Inflammatory macrophage treated with lipopolysaccharide for 4 hours (primary cell): ENCODE measurements around the gene CDH20.

Experiments
- DNase-seq: peaks from one replicate; pipeline ENCODE4 v3.0.0-alpha.2; 2020

The CDH20 gene

DNA sequence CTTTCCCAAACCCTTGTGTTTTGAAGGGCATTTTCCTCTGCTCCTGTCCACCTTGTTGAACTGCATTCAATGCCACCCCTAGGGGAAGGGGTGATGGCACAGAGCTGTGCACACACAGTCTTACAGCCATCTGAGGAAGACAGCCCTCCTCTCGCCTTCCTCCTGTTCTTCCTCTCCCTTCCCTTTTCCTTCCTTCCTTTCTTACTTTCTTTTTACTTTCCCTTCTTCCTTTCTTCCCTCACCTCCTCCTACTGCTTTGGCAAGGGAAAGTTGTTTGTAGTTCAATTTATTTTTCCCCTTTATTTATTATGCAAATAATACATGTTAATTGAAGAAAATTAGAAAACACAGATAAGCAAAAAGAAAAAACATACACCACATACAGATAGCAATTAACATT is 99.4 kb downstream of the CDH20 start:
- DNase-seq = no peak

DNA sequence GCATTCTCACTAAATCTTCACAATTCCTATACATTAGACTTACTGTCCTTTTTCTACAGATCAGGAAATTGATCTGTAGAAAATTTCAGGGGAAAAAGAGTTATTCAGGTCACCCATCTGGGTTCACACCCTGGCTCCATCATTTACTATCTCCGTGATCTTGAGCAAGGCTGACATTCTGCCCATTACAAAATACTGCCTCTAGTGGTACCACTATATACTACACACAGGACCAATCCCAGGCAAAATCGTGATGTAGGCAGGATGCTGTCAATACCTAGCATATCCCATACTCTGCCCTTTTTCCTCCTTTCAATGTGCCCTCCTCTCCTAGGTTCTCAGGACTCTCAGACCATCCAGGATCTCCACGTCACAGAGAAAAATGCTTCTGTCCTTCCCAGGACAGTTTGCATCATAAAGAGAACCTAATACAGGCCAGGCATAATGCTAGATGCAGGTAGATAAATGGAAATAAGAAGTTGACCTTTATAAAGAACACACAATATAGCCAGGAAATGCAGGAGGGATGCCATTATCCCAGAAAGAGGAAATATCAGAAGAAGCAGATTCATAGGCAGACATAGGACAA is 101.9 kb downstream of the CDH20 start:
- no peak for DNase-seq

DNA sequence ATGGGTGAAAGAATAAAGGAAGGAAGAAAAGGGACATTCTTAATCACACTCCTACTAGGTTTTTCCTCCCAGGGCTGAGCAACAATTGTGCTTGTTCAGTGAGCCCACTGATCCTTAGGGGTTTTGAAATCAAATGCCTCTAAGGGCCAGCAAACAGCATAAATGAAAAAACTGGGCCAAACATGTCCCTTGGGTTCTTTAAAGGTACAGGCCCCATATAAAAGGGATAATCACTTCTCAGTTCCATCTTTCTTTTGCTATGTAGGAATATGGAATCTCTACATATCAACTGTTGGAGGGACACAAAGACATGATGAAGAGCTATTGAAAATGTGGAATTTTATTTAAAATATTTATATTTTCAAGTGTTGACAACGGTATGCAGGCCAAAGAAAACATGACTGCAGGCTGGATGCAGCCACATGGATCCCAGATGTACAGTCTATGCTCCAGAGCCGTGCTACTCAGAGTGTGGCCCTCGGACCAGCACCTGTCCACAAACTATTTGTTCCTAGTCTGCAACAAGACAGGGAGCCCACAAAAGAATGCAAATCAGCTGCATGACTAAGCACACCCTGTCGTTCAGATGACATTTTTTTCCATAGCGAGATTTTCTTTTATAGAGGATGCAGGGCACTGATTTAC is 110.0 kb downstream of the CDH20 start:
- DNase-seq = no peak

DNA sequence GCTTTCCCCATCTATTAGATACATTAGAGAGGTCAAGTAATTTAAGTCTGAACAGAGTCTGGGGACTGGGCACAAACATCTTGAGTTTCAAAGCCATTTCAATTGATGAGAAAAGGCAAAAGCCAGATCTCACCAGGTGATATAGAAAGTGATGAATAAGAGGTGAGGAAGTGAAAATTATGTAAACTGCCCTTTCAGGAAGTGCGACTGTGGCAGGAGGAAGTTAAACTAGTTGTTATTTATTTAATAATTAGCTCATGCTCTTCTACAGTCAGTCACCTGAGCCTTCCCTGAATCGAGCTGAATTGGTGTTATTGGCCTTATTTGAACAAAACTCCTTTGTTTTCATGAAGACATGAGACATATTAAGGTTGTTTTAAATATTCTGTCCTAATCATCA is 115.1 kb downstream of the CDH20 start:
- peak; percentile 6 for DNase-seq

GRCh38 chr18:61459896-61460648 is 126.8 kb downstream of the CDH20 start:
- DNase-seq = no peak

GRCh38 chr18:61464551-61465142 is 131.4 kb downstream of the CDH20 start:
- DNase-seq = no peak

DNA sequence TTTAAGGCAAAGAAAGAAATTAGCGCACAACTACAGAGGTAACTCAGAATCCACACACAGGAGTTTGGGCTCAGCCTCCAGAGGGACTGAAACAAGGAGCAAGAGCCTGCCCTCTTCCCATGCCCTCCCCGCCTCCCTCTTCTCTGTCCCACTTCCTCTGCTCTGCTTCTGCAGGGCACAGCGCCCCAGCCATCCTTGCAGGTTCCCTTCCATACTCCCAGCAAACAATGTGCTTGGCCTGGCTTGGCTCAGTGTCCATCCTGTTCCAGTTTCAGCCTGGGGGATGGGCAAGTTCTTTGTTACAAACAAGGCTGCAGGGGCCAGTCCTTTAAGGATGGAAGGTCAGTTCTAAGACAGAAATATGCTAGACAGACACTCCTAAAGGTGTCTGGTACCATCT is 133.5 kb downstream of the CDH20 start:
- no peak for DNase-seq

DNA sequence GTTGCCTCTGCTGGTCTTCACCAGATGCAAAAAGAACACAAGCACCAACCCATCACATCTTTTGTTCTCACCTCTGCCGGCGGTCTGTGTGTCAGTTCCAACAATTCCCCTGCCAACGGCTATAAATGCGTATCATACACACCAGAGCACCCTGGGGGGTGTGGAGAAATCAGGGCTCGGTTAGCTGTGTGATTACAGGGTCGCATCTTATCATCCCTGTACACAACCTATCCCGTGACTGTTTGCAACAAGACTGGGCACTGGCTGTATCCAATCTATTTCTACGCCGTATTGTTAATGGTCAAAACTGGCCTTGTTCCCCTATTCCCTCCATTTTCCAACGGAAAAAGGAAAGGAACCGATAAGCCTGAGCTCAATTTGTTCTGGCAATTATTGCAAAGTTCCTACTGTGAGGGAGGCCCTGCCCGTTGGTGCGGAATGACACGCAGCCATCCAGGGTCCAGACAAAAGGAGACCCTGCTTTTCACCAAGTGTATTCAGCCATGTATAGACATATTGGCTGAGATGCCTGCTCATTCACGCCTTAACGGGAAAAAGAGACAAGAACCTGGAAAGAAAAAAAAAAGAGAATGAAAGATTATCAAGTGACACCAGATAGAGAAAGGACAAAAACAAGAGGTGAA is 136.9 kb downstream of the CDH20 start:
- no peak for DNase-seq

GRCh38 chr18:61471541-61471940 is 138.3 kb downstream of the CDH20 start:
- DNase-seq = no peak

DNA sequence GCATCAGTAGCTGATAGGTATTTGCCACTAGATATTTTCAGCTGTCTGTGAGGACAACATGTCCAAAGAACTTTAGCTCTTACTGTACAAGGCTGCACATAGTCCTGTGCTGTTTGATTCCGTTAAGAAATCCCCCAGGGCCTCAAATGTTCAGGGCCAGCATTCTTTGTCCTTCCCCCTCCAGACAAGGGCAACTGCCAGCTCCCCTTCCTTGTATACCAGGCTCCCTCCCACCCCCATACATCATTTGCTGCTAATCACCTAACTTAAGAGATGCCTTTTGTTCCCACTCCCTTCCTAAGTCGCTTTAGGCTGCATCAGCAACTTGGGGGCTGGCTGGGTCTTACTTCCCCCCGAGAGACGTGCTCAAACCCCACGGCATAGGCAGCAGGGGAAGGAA is 138.7 kb downstream of the CDH20 start:
- no peak for DNase-seq

DNA sequence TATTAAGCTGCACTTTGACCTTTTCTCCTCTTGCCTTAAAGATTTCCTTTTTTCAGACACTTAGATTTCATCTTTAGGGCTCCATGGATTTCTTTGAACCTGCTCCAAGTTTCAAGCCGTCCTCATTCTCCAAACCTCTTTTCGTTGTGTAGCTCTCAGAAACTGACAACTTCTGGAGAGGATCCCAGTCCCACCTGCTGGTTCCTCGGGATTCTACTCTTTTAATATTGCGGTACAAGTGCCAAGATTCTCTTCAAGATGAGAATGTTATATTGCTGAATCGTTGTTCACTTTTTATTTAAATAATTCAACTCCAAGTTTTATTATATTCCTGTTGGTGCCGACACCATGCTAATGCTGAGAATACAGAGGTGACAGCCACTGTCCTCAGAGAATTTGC is 141.1 kb downstream of the CDH20 start:
- DNase-seq = no peak

- DNase-seq = no peak
These were observed 141.7 kb downstream of the CDH20 start for GRCh38 chr18:61474918-61475317.

DNA sequence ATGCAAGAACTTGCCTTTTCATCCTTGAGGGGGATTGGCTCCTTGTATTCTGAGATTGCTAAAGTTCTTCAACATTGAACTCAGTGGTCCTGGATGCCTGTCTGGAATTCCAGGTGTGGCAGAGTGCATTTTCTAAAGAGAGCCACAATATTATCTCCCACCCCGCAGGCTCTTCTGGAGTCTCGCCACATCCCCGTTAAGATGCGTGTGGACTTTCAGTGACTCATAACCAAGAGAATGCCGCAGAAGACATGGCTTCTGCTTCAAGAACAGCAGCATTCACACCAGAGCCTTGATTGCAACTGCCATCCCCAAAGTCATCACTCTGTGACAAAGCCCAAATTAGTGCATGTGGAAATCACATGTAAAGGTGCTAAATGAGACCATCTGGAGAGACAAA is 142.7 kb downstream of the CDH20 start:
- DNase-seq = no peak

- no peak for DNase-seq
These were observed 156.1 kb downstream of the CDH20 start for GRCh38 chr18:61489334-61489733.

DNA sequence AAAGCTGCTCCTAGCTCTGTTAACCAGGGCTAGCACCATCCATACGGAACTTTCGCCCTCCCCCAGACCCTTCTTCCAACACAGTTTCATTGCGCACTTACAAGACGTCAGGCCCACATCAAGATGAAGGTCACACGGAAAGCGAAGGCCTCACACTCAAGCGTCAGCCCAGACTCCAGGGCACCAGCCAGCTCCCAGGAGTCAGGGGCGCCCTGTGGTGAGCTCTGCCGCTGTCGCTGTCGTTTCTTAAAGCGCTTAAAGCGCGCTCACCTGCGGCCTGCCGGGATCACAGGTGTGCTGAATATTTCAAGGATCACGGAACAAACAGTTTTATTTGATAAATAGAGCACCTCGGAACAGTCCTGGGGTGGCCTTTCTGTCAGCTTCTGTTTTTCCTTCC is 163.1 kb downstream of the CDH20 start:
- no peak for DNase-seq

GRCh38 chr18:61497422-61497821 is 164.2 kb downstream of the CDH20 start:
- DNase-seq = no peak

DNA sequence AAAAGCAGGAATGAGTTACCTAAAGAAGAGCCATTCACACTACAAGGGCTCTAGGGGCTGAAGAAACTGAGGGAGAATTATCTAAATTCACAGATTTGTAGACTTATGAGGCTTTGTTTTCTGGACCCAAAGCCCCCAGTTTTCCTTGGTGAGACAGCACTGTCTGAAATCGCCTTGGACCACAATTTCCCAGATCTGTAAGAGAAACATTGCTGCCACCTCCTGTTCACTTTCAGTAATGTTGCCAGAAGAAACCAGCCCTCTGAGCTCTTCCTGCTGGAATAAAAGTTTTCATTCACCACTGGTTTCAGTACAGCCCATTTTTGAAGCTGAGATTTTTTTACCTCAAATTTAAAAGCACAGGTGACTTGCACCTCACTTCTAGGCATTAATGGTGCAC is 169.2 kb downstream of the CDH20 start:
- peak; percentile 25 for DNase-seq

- DNase-seq = no peak
These were observed 170.5 kb downstream of the CDH20 start for GRCh38 chr18:61503688-61504087.

DNA sequence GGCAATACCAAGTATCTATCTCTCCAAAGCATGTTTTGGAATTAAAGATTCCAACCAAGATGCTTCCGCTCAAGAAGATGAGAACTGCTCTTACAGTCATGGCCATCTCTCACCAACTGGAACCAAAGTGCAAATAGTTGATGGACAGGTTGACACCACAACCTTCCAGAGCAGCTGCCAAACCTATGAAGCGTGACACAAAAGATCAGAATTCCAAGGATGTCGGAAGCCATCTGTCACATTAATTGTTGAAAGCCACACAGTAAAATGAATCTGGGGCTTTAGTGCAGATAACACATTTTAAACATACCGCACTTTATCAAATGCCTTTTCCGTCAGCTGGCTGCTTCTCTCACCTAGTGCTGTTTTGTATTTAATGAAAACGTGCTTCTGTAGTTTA is 195.7 kb downstream of the CDH20 start:
- DNase-seq = no peak

GRCh38 chr18:61530681-61531080 is 197.5 kb downstream of the CDH20 start:
- no peak for DNase-seq

DNA sequence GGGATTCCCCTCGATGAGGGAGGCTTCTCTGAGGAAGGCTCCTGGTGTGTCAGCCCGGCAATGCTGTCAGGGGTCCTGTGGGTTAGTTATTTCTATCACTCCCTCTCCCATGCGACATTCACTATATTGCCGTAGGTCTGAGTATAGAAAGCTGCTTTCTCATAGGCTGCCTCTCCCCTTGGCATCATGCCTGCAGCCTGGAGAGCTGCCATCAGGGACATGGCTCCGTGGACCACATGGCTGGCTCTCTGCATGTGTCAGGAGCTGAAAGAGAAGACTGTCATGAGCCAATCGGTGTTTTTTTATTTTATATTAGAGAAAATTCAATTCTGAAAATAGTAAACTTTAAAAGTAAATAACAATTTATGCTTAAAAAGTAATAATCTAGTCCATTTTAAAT is 198.0 kb downstream of the CDH20 start:
- no peak for DNase-seq

DNA sequence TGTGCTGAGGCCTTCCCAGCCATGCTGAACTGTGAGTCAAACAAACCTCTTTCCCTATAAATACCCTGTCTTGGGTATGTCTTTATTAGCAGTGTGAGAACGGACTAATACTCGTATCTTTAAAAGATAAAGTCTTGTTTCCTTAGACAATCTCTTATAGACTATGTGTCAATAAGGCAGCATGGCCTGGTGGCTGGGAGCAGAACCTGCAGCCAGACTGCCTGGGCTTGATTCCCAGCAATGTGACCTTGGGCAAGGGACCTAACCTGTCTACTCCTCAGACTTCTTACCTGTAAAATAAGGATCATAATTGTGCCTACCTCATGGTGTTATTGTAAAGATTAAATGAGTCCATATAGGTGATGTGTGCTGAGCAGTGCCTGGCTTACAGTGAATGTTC is 198.7 kb downstream of the CDH20 start:
- no peak for DNase-seq

DNA sequence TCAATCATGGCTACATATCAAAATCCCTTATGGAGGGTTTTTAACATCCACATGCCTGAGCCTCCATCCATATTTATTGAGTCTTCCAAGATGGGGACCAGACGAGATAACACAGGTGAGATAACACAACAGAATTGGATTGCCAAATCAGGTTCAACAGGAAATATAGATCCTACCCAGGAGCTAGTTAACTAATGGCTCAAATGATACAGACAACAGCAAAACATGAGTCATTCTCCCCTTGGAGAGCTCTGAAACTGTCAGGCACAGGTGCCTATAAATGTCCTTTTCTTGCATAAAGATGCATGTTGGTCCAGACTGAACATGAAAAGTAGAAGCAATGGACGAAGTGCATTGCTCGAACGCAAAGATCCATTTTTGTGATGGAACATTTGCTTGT is 202.2 kb downstream of the CDH20 start:
- no peak for DNase-seq

DNA sequence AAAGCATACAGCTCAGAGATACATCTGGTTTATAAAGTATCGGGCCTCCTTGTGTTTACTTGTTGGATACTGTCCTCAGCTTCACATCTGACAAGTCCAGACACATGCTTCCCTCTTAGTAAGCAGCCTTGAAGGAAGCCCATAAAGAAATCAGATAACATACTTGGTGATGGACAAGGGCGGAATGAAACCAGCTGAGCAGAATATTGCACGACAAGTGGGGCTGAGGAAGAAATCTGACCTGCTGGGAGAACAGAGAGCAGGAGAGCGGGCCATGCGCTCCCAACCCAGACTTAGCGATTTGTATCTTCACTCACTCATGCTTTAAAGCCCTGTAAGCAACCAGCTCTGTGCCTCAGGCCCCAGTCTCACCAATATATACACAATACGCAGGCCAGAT is 208.4 kb downstream of the CDH20 start:
- no peak for DNase-seq
